ENCODE measurements around the gene TUBA1A.
A peak's percentile ranks its signal among the peaks of the same experiment; 100 is the strongest.
"Not testable (repeated sequence)": the region's sequence is repeated elsewhere in the genome, so short reads cannot be mapped to it uniquely, and the experiment has no call there.

TUBA1A gene

GRCh38 chr12:49200919-49201594 lies 12.2 kb upstream of the TUBA1A start:
- DNase-seq (ENCODE audit: low spot score): peak; percentile 73

GRCh38 chr12:49198431-49199155 lies 9.7 kb upstream of the TUBA1A start:
- DNase-seq (ENCODE audit: low spot score): peak; percentile 94

- no peak for DNase-seq (ENCODE audit: low spot score)
Observed at GRCh38 chr12:49197256-49197655, 8.4 kb upstream of the TUBA1A start.

- DNase-seq (ENCODE audit: low spot score): peak; percentile 53
Observed at GRCh38 chr12:49195736-49196135, 6.9 kb upstream of the TUBA1A start.

GRCh38 chr12:49193746-49194145 lies 4.9 kb upstream of the TUBA1A start:
- not testable (repeated sequence) for DNase-seq (ENCODE audit: low spot score)

- not testable (repeated sequence) for DNase-seq (ENCODE audit: low spot score)
Observed at GRCh38 chr12:49191498-49191897, 2.6 kb upstream of the TUBA1A start.

GRCh38 chr12:49190974-49191373 lies 2.1 kb upstream of the TUBA1A start:
- no peak for DNase-seq (ENCODE audit: low spot score)

GRCh38 chr12:49189731-49190716 lies 1.1 kb upstream of the TUBA1A start:
- DNase-seq (ENCODE audit: low spot score): peak; percentile 65

- DNase-seq (ENCODE audit: low spot score): peak; percentile 72
Observed at GRCh38 chr12:49188201-49188915, 522 bp downstream of the TUBA1A start.

- DNase-seq (ENCODE audit: low spot score): peak; percentile 100
Observed at GRCh38 chr12:49187184-49187583, 1.7 kb downstream of the TUBA1A start.

- not testable (repeated sequence) for DNase-seq (ENCODE audit: low spot score)
Observed at GRCh38 chr12:49186307-49186706, 2.6 kb downstream of the TUBA1A start.

- not testable (repeated sequence) for DNase-seq (ENCODE audit: low spot score)
Observed at GRCh38 chr12:49184697-49185096, 4.2 kb downstream of the TUBA1A start.

- DNase-seq (ENCODE audit: low spot score): not testable (repeated sequence)
Observed at GRCh38 chr12:49183214-49183950, 5.5 kb downstream of the TUBA1A start.

GRCh38 chr12:49174218-49174617 lies 14.7 kb downstream of the TUBA1A start:
- no peak for DNase-seq (ENCODE audit: low spot score)

GRCh38 chr12:49170924-49171323 lies 18.0 kb downstream of the TUBA1A start:
- no peak for DNase-seq (ENCODE audit: low spot score)

GRCh38 chr12:49165114-49165513 lies 23.8 kb downstream of the TUBA1A start:
- DNase-seq (ENCODE audit: low spot score): no peak

GRCh38 chr12:49161901-49162300 lies 27.0 kb downstream of the TUBA1A start:
- not testable (repeated sequence) for DNase-seq (ENCODE audit: low spot score)

GRCh38 chr12:49161092-49161795 lies 27.6 kb downstream of the TUBA1A start:
- DNase-seq (ENCODE audit: low spot score): no peak

GRCh38 chr12:49160399-49160798 lies 28.5 kb downstream of the TUBA1A start:
- no peak for DNase-seq (ENCODE audit: low spot score)

GRCh38 chr12:49154221-49154620 lies 34.7 kb downstream of the TUBA1A start:
- DNase-seq (ENCODE audit: low spot score): no peak

All from pons (tissue), 1 donor.